ENCODE measurements around the gene PARVA.

GRCh38 chr11:12382451-12382850 is 5.1 kb downstream of the PARVA start:
- TF ChIP-seq, protein P1, sequence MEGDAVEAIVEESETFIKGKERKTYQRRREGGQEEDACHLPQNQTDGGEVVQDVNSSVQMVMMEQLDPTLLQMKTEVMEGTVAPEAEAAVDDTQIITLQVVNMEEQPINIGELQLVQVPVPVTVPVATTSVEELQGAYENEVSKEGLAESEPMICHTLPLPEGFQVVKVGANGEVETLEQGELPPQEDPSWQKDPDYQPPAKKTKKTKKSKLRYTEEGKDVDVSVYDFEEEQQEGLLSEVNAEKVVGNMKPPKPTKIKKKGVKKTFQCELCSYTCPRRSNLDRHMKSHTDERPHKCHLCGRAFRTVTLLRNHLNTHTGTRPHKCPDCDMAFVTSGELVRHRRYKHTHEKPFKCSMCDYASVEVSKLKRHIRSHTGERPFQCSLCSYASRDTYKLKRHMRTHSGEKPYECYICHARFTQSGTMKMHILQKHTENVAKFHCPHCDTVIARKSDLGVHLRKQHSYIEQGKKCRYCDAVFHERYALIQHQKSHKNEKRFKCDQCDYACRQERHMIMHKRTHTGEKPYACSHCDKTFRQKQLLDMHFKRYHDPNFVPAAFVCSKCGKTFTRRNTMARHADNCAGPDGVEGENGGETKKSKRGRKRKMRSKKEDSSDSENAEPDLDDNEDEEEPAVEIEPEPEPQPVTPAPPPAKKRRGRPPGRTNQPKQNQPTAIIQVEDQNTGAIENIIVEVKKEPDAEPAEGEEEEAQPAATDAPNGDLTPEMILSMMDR (IDR thresholded peaks at IDR 0.05) = no peak
- TF ChIP-seq EP300 (IDR thresholded peaks at IDR 0.05) = no peak
